Mammary epithelial cell (primary cell): ENCODE measurements around the gene ANKRD17.

Source experiments
- CTCF ChIP-seq, 2 donors: IDR thresholded peaks in 1 of 2; conservative IDR thresholded peaks in 1 of 2; 2 replicates each; pipeline ENCODE4 v1.5.1; 2011 to 2012; ENCODE audit warnings: inconsistent platforms in 2 of 2, low read length in 2 of 2, mild to moderate bottlenecking in 2 of 2, control low read depth in 1 of 2, low read depth in 1 of 2; ENCODE audit not compliant: insufficient read depth in 1 of 2; ENCODE audit errors: extremely low read depth in 1 of 2
- EZH2 ChIP-seq: IDR thresholded peaks from 2 replicates; pipeline ENCODE4 v1.6.1; 2012; ENCODE audit warnings: low read length, inconsistent platforms, borderline replicate concordance

- TF ChIP-seq CTCF (conservative IDR thresholded peaks at IDR 0.05 in 1 of 2, IDR thresholded peaks at IDR 0.05 in 1 of 2; ENCODE audit: extremely low read depth in 1 of 2, insufficient read depth in 1 of 2, low read depth in 1 of 2, low read length in 2 of 2) (no peak), EZH2 (no peak)
Measured at GRCh38 chr4:73277201-73277600, 18.6 kb upstream of the ANKRD17 start.
